ENCODE data around the gene CALHM5. TPM values are rescaled to one million over a fixed set of nuclear protein-coding genes. Genes with fewer than 3 reads are reported as not detected.
A peak's percentile ranks its signal among the peaks of the same experiment; 100 is the strongest.

Gene CALHM5
- polyA plus RNA-seq, 1 donor: 2.6 TPM

GRCh38 chr6:116500969-116501433, 10.4 kb upstream of the CALHM5 start:
- DNase-seq: no peak

GRCh38 chr6:116507324-116507723, 4.1 kb upstream of the CALHM5 start:
- DNase-seq: no peak

- DNase-seq: no peak
Observed at GRCh38 chr6:116508527-116508926, 2.9 kb upstream of the CALHM5 start.

GRCh38 chr6:116512111-116512559, 696 bp downstream of the CALHM5 start:
- DNase-seq: no peak

GRCh38 chr6:116512734-116513133, 1.3 kb downstream of the CALHM5 start:
- DNase-seq: no peak

DNA sequence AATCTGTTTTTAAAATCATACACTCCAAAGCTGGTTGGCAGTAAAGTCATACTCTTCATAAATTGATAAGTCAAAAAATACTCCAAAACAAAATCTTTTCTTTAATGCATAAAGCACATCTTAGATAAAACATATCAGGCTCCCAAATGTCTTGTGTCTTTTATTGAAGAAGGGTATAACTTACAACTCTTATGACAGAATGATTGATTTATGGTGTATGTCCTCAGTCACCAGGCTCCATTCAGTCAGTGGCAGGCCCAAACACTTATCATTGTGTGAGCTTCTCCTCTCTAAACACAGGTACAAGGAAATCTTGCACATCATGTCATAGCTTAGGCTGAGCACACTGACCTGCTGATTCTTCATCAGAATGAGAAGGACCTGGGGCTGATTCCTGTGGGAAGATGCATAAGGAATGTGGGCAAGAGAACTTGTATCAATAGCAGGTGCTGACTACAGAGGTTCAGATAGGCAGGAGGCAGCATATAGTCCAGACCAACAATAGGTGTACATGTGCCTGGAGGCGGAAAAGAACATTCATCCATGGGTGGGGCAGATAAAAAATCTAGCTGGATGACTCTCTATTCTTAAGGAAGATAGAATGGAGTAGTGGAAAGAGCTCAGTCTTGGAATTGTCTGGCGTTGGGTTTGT, 1.9 kb downstream of the CALHM5 start:
- DNase-seq: no peak

DNA sequence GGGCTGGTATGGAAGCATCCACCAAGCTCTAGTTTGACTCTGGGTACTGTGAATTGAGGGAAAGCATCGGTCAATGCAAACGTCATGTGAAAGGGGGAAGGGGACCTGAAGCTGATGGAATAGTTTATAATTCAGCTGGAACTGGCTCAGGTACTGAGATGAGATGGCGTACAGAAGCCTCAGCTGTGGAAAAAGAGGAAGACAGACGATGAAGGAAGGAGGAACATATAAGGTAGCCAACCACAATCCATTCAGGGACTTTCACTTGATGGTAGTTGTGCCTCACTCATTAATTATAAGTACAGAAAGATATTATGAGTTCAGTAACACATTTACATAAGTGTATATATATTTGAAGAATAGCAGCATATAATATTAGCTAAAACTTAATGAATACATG, 2.7 kb downstream of the CALHM5 start:
- DNase-seq: no peak

DNA sequence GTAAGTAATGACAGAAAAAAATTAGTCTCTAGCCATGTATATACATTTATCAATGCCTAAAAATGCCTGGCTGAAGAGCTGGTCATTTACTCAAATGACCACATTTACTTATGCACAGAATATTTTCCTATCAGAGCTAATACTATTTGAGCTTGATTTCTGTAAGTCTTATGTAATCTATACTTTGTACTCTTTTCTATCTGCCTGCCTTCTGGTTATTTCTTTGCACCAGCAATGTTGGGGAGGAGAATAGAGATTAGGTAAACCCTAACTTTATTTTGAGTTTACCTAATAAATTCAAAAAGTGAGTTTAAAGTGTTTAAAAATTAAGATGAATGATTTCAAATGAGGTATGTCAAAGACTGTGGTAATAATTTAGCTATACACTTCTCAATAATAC, 3.7 kb downstream of the CALHM5 start:
- DNase-seq: no peak

DNA sequence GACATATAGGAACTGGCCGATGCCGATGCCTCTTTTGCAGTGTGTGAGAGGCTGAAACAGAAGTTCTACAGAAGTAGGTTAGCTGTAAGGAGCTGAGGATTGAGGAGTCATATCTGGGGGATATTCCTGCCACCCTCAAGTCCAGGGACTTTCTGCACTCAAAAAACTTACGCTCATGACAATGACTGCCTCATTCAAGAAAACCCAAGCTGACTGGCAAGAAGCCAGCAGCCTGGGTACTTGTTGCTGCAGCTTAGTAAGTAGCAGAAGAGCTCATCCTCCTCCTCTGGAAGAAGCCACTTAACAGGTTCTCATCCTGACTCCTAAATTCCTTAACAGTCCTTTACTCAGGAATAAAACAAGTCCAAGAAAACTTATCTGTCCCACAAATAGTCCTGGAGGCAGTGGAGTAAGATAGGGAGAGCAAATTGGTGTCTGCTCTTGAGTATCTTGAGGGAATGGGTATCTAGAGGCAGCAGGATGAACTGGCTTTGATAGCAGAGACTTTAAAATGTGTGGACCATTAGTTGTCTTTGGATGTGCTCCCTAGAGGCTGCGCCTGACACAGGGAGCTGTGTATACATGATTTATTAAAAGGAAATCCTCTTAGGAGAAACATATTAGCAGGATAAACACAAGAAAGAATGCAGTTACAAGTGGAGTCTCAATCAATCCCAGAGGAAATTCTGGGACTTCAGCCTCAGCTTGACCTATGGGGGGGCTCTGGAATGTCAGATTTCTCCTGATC, 7.4 kb downstream of the CALHM5 start:
- DNase-seq: no peak

DNA sequence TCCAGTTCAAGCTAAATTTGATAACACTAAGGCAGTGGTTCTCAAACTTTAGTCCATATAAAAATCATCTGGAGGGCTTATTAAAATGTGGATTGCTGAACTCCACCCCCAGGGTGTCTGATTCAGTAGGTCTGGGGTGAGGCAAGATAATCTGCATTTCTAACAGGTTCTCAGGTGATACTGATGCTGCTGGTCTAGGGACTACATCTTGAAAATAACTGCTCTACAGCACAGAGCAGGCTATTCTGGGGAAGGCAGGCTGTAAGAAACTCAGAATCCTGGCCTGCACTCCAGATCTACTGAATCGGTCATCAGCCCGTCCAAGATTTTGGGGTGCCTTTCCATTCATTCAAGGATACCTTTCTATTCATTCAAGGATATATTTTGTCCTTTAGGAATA, 11.5 kb downstream of the CALHM5 start:
- DNase-seq: no peak

DNA sequence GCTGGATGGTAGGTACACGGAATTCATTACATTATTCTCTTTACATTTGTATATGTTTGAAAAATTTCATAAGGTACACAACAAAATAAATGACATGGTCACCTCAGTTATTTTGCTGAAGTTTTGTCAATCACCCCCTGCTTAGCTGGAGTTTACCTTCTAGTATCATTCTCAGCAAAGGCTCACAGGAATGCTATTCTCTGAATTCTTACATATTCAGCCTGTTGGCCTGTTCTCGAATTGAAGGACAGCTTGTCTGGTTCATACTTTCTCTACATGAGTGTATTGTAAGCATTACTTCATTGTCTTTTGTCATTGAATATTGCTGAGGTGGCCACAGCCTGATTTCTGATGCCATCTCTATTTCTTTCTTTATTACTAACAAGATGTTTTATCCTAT, 12.8 kb downstream of the CALHM5 start:
- no peak for DNase-seq

GRCh38 chr6:116528133-116528532, 16.7 kb downstream of the CALHM5 start:
- DNase-seq: no peak

- no peak for DNase-seq
Observed at GRCh38 chr6:116528780-116529179, 17.3 kb downstream of the CALHM5 start.

DNA sequence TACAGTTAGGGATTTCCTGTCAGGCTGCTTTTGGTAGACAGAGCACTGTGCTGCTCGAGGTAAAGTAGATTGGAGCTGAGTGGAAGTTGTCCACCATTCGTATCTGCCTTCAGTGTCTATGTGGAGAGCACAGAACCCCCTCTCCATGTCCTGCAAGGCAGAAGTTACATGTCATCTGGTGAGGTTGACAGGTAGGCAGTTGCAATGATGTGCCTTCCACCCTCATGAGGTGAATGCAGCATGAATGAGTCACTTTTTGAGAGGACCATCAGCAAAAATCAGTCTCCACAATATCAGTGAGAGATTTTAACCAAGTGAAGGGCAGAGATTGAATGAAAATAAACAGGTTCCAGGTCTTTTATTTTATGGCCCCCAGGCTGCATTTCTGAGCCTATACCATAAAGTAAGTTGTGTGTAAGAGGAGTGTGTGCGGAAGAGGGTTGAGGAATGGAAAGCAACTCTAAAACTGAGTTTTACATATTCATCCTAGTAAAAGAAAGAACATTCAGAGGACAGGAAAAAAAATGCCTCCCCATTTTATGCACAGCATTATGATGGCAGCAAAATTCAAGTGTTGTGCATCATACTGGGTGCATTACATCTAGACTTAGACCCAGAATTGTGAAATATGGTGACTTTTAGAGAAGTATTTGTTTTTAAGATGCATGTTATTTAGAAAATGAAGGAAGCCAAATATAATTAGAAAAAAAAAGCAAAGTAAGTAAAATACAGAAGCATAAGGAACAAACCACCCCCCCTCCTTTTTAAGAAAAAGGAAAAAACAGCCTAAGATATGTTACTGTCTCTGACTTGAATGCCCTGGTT, 18.2 kb downstream of the CALHM5 start:
- DNase-seq: no peak

GRCh38 chr6:116530436-116530835, 19.0 kb downstream of the CALHM5 start:
- DNase-seq: no peak

GRCh38 chr6:116531675-116532570, 20.5 kb downstream of the CALHM5 start:
- peak; percentile 55 for DNase-seq

- no peak for DNase-seq
Observed at GRCh38 chr6:116533233-116533957, 22.0 kb downstream of the CALHM5 start.

DNA sequence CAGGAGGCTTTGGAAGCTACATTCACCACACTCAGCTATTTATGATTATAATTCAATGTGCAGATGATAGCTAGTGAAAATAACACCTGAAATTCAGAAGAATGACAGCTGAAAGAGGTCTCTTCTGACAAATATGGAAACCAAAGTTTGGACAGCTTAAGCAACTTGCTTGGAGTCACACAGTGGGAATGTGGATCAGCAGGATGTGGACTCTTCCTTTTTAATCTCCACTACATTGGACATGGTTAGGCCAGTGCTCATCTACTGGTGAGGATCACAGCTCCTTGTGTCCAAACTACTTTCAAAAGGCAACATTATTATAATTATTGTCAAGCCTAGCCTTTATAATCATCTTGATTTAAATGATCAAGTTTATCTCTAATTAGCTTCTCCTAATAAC, 23.7 kb downstream of the CALHM5 start:
- no peak for DNase-seq

- peak; percentile 52 for DNase-seq
Observed at GRCh38 chr6:116536216-116536621, 24.8 kb downstream of the CALHM5 start.

DNA sequence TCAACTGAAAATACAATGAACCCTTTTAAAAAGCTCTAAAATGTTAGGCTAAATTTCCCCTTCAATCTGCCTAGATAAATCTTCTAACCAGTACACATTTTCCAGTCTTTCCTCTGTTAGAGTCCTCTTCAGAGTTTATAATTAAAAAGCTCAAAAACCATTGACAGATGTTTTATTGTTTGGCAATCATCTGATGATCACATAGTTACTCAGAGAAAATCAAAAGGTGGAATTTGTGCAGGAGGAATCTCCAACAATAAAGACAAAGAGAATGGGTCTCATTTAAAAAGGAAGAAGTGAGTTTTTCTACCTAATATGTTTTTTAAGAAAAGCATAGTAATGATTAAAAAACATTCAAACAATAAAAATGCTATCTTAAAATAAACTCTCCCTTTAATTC, 31.0 kb downstream of the CALHM5 start:
- no peak for DNase-seq

DNA sequence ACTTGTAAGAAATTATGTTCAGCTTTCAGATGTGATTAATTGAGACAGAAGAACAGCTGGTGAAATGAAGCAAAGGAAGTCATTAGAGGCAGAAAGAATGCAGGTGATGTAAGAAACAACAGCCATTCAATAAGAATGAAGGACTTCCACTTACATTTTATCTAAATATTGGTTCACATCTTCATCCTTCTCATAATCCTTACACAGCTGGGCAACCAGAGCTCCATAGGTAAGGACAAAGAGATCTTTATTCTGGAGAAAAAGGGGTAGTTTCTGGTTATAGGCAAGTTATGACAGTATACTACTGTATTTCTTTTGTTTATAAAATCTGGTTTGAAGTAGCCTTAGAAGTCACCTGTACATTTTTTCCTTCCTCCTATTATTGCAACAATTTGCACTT, 31.7 kb downstream of the CALHM5 start:
- no peak for DNase-seq
